GM12872 (cell line): ENCODE measurements around the gene SUCO.

ENCODE experiments used
- TF ChIP-seq, protein P1 (sequence below): IDR thresholded peaks from 3 replicates; pipeline ENCODE4 v1.5.1; 2011; ENCODE audit warnings: low read depth, mild to moderate bottlenecking, low read length, moderate library complexity; ENCODE audit not compliant: insufficient read depth

The SUCO gene

DNA sequence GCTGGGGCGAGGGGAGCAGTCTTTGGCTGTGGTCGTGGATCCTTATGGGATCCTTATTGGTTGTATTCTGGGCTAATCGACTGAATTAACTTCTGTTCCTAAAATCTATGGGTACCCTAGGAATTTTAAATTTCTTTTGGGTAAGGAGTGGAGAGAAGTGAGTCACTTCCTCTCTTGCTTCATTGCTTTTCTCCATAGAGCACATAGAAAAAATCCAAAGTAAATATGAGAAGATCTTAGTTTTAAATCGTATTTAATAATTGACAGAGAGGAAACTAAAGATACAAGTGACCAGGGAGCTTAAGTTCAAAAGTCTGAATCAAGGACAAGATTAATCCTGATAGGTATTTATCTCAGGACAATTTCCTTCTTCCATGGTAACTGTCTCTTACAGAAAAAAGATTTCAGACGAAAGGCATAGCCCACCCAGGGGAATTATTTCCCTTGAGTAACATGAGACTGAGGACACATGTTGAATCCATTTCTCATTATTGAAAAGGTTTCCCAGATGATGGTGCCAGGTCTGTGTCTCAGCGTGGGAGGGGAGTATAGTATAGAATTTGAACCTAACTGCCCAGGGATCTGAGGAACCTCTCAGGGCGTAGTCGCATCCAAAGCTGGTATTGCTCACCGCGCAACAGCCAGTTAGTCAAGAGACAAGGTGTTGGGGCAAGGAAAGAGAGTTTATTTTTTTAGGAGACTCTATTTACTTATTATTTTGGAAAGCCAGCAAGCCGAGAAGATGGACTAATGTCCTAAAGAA, 97.3 kb downstream of the SUCO start:
- TF ChIP-seq, protein P1, sequence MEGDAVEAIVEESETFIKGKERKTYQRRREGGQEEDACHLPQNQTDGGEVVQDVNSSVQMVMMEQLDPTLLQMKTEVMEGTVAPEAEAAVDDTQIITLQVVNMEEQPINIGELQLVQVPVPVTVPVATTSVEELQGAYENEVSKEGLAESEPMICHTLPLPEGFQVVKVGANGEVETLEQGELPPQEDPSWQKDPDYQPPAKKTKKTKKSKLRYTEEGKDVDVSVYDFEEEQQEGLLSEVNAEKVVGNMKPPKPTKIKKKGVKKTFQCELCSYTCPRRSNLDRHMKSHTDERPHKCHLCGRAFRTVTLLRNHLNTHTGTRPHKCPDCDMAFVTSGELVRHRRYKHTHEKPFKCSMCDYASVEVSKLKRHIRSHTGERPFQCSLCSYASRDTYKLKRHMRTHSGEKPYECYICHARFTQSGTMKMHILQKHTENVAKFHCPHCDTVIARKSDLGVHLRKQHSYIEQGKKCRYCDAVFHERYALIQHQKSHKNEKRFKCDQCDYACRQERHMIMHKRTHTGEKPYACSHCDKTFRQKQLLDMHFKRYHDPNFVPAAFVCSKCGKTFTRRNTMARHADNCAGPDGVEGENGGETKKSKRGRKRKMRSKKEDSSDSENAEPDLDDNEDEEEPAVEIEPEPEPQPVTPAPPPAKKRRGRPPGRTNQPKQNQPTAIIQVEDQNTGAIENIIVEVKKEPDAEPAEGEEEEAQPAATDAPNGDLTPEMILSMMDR: no peak

DNA sequence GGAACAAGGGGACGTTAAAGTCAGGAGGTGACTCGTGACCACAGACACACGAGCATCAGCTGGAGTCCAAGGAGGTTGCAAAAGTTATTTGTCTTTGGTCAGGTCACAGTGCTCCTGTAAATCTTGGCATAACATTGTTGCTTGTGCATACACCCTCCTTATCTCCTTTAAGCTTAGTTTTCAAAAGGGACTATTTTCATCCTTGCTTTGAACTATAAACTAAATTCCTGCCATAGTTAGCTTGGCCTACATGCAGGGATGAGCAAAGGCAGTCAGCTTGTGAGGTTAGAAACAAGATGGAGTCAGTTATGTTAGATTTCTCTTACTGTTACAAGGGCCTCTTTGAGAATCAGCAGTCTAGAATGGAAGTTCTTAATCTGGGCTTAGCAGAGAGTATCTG, 97.9 kb downstream of the SUCO start:
- TF ChIP-seq, protein P1: no peak

DNA sequence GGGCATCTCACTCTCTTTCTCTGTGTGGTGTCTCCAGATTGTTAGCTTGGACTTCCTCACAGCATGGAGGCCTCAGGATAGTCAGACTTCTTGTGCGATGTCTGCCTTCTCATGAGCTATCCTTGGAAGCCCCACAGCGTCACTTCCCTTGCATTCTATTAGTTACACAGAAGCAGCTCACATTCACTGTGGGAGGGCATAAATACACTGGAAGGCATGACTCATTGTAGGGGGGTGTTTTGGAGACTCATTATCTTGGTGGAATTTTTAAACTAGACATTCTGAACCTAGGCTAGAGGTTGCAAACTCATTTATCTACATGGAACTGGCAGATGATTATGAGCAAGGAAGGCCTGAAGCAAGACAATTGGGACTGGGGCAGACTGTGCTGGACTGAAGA, 104.6 kb downstream of the SUCO start:
- TF ChIP-seq, protein P1: no peak

DNA sequence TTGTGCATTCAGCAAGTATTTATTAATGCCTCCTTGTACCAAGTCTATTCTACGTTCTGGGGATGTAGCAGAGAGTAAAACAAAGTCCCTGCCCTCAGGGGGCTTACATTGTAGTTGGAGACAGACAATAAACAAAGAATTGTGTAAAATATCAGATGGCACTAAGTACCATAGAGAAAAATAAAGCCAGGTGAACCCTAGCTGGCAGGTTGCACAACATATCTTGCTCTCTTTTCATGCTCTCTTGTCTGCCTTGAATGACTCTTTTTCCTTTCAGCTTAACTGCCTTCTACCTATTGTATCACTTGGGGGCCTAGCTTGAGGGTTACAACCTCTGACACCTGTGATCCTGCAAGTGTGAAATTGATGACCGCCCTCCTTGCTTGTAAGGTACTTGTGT, 105.3 kb downstream of the SUCO start:
- TF ChIP-seq, protein P1: no peak

DNA sequence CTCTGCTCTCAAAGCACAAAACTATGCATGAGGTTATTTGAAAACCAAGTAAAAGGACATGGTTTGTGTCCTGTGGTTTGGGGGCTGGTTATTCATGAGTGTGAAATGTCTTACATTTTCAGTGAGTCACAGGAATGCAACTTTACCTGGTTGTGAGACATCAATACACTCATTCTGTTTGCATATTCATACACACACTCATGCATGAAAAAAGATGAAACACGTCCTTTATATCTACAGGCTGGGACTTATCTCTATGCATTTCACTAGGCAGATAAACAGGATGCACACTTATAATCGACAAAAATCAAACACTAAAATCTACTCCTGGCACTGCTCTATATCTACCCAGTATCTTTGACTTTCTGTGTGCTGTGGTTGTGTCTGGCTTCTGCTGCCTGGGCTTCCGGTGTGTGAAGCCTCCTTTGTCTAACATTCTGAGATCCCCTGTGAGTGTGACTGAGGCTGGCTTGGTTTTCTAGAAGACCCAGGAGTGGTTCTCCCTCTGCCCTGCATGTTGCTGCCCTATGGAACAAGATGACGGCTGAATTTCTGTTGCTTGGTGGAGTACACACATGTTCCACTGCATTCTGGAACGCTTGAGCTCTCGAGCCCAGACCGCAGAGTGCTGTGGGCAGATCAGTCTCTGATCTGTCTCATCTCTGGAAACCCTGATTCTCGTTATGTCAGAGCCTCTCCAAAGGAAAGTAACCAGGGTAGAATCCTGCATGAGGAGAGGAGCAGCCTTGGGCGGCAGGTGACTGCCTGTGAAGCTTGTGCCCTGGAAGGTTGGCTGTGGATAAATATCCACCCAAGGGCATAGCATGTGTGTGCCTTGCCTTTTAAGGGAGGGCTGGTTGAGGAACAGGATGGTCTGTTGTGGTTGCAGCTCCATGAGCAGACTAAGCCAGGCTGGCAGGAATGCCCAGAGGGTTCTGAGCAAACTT, 106.2 kb downstream of the SUCO start:
- TF ChIP-seq, protein P1: no peak

DNA sequence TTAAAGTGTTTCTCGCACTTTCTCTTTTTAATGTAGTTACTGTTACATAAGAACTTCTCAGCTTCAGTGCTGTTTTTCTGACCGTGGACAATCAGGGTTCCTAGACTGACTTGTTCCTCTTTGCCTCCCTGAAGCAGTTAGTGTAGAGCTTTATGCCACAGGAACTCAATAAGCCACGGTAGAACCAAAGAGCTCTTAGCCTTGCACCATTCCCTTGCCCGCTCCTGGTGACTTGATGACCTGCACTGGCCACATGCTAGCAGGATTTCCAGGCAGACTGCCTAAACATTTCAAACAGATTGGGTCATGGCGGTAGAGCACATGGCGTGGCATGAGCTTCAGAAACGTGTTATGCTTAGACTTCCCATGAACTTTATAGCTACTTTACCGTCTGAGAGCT, 107.2 kb downstream of the SUCO start:
- TF ChIP-seq, protein P1: no peak

DNA sequence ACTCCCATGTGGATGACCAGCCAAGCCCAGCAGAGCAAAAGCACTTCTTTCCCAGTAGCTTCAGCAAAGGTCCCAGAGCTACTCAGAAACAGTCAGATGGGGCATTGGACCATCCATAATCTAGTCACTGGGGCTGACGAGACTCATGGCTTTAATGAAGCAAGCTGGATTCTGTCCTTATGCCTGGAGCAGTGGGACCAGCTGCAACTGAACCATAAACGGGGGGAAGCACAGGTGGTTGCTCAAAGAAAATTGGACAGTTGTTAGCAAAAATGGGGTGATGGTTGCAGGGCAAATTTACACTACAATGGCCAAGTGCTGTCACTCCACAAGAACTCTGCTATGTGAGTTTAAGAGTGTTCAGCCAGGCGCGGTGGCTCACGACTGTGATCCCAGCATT, 108.5 kb downstream of the SUCO start:
- TF ChIP-seq, protein P1: no peak
